Stimulated activated CD4-positive, alpha-beta T cell treated with anti-CD3 and anti-CD28 coated beads, Interleukin-2, amount 100 ng/mL, for 24 hours (primary cell): Measurements from ENCODE around the gene RFC2.
"Not testable (repeated sequence)": the region's sequence is repeated elsewhere in the genome, so short reads cannot be mapped to it uniquely, and the experiment has no call there.

Experiments used
- DNase-seq, 2 donors: peaks; one replicate each; pipeline ENCODE4 v3.0.0-alpha.2; 2020

Gene RFC2

DNA sequence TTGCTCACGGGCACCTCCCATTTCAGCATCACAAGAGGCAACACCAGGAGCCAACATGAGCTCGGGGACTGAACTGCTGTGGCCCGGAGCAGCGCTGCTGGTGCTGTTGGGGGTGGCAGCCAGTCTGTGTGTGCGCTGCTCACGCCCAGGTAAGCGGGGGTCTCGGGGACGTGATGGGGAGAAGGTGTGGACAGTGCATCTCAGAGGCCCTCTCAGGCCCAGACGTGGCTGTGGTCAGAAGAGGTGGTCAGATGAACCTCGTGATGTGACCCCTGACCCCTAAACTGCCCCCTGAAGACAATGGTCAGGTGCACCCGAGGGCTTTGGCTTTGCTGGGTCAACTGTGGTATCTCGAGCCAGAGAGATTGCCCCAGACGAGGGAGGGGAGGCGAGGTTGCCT is 38.3 kb downstream of the RFC2 start:
- no peak for DNase-seq

DNA sequence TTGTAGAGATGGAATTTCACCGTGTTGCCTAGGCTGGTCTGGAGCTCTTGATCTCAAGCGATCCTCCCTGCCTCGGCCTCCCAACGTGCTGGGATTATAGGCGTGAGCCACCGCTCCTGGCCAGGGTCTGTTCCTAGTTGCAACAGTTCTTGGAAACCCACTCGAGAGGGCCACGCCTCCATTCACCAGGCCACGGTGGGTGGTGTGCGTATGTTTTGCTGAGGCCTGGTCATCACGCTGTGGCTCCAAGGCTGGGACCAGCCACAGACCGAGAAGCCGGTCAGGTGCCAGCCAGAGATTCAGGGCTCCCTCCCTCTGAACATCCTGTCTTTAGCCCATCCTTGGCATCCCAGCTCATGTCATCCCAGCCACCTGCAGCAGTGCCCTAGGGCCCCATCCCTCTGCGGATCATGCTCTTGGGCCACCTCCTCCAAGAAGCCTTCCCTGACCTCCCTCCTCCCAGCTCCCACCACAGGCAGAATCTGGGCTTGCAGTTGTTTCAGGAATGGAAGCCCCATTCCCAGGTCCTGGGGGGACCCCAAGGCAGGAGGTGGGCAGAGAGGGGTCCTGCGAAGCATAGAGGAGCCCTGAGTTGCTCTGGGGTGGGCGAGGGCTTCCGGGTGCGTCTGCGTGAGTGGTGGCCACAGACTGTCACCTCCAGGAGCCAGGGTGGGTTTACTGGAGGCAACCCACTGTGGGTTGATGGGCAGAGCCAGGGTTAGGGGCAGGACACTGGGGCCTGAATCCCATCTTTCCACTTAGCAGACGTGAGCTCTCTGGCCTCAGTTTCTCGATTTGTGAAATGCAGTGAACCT is 39.2 kb downstream of the RFC2 start:
- DNase-seq: no peak

DNA sequence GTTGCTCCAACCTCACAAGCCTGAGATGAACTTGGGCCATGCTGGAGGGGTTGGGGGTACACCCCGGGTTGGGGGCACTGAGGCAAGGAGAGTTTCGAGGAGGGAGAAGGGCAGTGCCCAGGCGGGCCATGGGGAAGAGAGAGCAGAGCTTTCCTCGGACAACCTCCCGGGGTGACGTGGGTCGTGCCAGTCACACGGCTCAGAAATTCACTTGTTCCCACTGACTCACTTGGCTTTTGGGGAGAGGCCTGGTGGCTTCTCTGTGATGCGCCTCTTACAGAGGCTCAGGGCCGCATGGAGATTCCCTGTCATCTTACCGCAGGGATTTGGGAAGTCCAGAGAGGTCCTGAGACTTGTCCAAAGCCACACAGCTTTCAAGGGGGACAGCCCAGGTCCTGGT is 41.5 kb downstream of the RFC2 start:
- DNase-seq: no peak

DNA sequence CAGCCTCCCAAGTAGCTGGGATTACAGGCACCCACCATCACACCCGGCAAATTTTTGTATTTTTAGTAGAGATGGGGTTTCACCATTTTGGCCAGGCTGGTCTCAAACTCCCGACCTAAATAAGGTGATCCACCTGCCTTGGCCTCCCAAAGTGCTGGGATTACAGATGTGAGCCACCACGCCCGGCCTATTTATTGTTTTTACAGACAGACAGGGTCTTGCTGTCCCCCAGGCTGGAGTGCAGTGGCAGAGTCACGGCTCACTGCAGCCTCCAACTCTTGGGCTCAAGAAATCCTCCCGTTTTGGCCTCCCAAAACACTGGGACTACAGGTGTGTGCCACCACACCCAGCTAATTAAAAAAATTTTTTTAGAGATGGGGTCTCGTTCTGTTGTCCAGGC is 46.0 kb downstream of the RFC2 start:
- DNase-seq: not testable (repeated sequence)

DNA sequence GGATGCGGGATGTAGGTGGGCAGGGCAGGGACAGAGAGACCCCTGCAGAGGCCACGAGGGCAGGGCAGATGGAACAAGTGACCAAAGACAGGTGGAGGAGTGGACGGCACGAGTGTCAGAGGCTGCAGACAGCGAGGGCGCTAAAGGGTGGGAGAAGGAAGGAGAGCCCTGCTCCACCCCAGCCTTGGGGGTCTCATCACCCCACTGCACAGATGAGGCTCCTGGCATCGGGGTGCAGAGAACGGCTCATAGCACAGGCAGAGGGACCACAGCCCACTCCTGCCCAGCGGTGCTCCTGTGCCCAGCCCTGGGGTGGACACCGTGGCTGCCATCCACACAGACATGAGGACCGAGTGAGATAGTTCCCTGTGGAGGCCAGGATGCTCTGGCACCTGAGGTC is 46.6 kb downstream of the RFC2 start:
- DNase-seq: no peak

DNA sequence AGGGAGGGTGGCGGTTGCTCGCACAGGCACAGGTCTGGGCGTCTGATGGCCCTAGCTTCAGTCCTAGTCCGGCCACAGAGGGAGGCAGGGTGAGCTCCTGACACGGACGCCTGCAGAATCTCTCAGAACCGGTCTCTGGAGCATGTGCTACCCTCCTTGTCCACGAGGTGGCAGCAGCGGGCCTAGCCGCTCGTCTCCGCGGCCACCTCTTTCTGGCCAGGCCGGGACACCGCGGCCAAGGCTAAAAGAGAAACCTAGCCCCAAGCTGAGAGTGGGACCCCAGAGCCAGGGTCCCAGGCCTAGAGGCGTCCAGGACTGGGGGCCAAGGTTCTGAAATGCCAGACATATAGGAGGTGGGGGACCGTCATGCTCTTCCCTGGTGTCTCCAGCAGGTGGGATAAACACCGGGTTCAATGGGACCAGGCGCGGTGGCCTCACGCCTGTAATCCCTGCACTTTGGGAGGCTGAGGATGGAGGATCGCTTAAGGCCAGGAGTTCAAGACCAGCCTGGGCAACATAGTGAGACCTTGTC is 47.5 kb downstream of the RFC2 start:
- peak; percentile 87 to 89 for DNase-seq

DNA sequence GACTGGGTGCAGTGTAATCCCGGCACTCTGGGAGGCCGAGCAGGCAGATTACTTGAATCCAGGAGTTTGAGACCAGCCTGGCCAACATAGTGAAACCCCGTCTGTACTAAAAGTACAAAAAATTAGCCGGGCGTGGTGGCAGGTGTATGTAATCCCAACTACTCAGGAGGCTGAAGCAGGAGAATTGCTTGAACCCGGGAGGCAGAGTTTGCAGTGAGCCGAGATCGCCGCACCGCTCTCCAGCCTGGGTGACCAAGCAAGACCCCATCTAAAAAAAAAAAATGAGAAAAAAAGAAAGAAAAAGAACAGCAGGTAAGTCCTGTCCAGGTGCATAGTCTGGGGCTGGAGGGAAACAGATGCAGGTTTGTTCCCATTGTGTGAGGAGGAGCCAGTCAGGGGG is 48.1 kb downstream of the RFC2 start:
- not testable (repeated sequence) for DNase-seq

DNA sequence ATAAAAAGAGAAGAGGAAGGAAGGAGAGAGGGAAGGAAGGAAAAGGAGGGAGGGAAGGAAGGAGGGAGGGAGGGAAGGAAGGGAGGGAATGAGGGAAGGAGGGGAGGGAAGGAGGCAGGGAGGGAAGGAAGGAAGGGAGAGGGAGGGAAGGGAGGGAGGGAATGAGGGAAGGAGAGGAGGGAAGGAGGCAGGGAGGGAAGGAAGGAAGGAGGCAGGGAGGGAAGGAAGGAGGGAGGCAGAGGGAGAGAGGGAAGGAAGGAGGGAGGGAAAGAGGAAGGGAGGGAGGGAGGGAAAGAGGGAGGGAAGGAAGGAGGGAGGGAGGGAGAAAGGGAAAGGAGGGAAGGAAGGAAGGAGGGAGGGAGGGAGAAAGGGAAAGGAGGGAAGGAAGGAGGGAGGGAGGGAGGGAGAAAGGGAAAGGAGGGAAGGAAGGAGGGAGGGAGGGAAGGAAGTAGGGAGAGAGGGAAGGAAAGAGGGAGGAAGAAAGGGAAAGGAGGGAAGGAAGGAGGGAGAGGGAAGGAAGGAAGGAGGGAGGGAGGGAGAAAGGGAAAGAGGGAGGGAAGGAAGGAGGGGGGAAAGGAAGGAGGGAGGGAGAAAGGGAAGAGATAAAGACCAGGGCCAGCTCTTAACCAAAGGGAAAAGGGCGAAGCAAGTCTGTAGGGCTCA is 50.1 kb downstream of the RFC2 start:
- no peak for DNase-seq

DNA sequence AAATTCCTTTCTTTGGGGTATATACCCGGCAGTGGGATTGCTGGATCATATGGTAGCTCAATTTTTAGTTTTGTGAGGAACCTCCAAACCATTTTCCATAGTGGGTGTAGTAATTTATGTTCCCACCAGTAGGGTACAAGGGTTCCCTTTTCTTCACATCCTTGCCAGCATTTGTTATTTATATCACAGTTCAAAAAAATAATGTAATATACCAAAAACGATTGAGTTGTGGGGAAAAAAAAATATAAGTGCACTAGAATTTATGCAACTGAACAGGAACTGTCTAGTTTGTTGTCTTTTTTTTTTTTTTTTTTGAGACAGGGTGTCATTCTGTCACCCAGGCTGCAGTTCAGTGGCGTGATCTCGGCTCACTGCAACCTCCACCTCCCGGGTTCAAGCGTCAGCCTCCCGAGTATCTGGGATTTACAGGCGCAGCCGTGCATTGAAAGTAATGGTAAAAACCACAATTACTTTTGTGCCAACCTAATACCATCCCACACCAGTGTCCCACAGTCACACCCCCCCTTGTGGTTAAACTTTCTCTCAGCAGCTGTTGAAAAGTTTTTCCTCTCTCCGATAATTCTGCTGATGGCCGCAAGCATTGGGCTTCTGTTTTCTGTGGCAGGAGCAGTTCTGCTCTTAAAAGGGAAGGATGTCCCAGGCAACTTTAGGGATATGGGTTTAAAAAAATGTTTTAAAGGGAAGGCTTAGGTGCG is 51.2 kb downstream of the RFC2 start:
- no peak for DNase-seq

DNA sequence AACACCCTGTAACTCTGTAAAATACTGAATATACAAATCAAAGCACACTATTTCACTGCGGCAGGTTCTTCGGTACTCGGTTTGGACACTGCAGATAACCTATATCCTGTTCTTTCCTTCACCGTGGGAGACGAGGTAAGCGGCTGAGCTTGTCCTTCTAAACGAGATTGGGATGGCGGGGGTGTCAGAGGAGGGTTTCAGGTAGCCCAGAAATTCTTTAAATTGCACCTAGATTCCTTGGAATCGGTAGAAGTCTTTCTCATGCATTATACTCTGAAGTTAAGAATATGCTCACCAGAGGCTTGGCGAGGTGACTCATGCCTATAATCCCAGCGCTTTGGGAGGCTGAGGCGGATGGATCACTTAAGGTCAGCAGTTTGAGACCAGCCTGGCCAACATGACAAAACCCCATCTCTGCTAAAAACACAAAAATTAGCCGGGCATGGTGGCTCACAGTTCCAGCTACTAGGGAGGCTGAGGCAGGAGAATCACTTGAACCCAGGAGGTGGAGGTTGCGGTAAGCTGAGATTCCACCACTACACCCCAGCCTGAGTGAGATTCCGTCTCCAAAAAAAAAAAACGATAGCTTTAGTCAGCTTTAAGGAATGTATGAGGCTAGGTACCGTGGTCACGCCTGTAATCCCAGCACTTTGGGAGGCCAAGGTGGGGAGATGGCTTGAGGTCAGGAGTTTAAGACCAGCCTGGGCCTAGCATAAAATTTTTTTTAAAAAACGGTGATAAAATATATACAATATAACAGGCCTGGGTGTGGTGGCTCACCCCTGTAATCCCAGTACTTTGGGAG is 54.4 kb downstream of the RFC2 start:
- DNase-seq: no peak

DNA sequence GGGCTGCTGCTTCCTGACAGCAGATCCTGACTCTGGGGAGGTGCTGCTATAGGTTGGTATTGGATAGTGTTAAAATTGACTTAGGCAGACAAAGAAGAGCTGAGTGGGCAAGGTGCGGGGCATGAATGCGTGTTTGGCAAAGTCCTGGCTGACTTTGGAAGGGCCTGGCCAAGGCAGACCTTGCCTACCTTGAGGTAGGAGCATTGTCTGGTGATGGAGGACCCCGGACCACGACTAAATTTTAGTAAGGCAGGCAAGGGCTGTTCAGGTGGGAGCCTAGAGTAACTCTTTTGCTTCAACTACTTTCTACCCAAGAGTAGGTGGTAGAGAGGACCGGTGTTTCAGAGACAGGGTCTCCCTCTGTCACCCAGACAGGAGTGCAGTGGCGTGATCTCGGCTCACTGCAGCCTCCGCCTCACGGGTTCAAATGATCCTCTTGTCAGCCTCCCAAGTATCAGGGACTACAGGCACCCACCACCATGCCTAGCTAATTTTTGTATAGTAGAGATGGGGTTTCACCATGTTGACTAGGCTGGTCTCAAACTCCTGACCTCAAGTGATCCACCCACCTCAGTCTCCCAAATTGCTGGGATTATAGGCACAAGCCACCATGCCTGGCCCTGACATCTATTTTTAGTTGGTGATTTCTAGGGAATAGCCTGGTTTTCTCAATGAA is 56.6 kb downstream of the RFC2 start:
- DNase-seq: no peak

DNA sequence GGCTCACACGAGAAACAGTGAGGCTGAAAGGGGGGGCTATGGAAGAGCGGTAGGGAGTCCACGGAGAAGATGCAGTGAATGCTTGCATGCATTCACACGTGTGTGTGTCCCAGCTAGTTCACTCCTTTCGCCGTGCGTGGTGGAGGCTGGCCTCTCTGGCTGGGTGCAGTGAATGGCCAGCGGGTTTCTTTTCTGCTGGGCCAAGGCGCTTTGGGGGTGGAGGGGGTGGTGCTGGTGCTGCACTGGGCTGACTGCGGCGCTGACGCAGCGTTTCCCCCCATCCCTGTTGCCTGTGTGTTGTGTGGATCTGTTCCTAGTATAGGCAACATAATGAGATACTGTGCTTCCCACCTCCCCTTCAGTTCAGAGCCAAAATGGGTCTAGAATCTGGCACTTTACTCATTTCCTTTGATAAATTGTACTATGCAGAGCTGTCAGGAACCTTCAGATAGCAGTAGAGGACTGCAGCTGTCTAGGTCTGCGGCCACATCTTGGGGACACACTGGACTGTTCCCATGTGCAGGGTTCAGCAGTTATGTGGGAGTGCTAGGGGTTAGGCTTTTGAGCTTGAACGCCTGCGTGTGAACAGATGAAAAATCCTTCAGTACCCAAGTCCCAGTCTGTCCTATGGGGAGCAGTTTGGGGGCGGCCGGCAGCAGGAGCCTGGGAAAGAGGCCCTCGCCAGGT is 58.1 kb downstream of the RFC2 start:
- not testable (repeated sequence) for DNase-seq

DNA sequence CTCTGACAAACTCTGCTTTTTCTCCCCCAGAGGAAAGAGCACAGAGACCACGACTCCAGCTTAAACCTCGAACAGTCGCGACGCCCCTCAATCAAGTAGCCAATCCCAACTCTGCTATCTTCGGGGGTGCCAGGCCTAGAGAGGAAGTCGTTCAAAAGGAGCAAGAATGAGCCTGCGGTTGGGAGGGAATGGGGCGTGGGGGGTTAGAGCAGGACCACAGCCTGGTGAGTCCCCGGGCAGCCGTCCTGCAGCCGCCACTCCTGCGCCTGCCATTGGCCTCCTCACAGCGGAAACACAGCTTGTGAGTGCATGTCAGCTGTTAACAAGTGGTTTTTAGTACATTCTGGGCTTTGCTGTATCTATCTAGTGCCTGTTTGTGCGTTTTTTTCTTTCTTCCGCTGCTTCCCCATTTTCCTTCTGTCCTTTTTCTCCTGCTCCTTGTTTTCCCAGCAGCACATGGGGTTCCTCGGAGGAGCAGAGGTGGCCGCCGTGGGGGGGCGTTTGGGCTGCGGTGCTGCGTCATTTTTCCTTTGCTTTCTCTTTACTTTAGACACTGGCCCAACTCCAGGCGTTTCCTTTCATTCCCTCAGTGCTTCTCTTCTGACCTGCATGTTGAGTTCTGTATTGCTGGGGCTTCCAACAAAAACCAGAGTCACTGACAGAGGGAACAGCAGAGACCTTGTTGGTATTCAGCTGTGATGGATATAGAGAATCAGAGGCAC is 58.9 kb downstream of the RFC2 start:
- not testable (repeated sequence) for DNase-seq

DNA sequence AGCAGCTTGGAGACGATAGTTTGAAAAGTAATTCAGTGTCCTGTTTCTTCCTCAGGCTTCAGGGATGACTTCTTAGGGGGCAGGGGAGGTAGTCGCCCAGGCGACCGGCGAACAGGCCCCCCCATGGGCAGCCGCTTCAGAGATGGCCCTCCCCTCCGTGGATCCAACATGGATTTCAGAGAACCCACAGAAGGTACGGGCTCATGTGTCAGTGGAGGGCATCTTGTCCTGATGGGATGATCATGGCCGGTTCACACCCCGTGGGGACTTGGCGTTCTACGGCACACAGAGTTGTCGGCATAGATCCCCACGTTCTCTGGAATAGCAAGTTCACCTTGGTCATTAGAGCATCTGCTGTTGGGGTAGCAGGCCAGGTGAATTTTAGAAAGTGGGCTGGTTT is 59.5 kb downstream of the RFC2 start:
- no peak for DNase-seq

DNA sequence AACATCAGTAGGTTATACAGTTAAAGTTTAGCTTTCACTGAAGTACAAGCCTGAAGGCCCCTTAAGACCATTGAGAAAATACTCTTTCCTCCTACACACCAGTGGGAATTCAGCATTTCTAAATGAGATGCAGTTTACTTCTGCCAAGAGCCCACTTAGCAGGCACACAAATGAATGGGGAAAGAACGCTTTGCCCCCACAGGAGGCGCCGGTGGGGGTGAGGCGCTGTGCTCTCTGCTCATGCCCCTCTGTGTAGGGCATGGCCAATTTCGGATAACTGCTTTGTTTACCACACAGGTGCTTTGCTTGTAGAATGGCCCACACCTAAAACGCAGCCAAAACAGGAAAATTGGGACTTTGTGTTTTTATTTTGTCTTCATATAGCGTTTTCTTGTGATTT is 60.3 kb downstream of the RFC2 start:
- DNase-seq: no peak

DNA sequence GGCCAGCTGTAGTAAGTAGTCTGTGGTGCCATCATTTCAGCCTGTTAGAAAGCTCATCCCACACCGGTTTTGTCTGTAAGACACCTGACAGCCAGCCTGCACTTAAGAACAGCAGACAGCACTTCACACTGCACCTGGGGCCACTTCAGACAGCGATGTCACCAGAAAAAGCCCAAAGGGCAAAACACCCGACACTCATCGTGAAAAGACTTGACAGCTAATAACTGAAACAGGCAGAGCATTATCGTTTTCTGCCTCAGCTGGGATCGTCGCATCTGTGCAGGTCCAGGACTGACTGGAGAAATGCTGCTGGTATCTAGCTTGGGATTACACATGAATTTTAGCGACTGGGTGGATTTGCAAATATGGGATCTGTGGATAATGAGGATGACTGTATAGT is 61.1 kb downstream of the RFC2 start:
- no peak for DNase-seq

DNA sequence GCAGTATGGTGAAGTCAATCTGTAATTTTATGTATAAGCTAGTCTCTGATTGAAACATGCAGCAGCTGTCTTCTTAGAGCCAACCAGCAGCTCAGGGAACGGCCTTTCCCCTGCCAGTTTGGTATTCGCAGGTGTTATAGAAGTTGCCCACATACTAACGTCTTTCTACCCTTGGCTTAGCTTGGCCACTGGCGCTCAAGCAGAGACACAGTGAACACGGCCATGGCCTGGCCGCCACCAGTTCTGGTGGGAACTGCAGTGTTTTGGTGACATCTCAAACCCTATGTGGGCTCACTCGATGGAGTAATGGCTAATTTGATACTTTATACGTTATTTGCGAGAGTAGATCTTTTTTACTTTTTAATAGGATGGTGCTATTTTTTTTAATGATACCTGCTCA is 63.0 kb downstream of the RFC2 start:
- no peak for DNase-seq

DNA sequence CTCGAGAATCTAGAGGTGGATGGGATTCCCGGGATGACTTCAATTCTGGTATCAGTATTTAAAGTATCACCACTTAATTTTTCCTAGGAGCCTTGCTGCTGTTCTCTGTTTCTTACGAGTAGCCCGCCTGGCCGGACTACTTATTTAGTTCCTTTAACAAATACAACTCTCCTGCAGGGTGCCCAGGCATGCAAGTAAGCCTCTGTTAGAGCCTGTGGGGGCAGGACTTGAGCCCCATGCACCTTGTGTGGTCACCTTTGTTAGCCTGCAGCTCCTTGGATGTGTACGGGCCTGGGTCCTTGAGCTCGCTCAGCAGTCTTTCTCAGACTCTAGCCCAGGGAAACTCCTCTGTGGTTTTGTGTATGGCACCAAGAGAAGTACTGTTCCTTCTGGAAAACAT is 63.9 kb downstream of the RFC2 start:
- DNase-seq: no peak

DNA sequence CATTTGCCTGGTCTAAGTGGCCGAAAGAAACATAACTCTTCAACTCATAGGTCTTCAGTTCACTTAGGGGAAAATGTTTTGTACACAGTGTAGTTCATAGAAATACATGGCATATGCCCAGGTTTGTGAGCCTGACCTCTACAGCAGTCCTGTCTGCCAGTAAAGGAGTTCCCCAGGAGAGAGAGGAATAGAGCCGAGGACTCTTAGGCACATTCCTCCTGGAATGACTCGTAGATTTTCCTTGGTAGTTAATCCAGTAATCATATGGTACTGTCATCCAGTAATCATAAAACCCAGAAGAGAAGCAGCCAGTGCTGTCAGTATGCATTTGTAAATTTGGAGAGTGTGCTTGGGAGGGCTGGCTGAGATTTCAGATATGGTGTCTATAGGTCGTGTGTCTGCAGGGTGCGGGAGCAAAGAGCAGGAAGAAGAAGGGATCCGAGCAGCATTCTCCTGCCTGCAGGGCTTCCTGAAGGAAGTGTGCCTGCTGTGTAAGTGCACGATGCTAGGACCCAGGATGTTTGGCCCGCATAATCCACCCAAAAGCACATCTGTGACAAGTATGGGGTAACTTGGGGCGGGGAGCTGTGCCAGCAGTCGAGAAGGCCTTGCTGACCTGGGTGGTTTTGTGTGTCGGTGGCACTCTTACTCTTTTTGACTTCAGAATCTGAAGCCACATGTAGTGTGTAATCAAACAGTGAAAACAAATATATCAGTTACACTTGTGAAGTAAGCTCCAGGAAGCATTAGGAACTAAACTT is 66.1 kb downstream of the RFC2 start:
- DNase-seq: no peak

DNA sequence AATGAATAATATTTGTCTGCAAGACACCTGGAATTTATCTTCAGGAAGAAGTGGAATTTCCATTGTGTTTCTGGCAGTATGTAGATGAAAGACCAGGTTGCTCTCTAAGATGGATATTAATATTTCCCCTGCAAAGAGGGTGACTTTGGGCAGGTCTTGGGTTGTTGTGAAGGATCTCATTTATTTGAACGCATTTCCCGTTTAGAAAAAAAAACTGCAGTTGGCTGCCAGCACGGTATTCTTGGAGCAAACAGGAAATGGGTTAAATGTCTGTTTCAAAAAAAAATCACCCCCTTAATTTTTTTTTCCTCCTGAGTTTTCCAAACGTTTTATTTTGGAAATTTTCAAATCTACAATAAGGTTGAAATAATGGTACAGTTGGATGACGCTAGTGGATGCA is 68.6 kb downstream of the RFC2 start:
- DNase-seq: no peak
